Measurements from ENCODE around the gene BLOC1S3.

BLOC1S3 gene, protein sequence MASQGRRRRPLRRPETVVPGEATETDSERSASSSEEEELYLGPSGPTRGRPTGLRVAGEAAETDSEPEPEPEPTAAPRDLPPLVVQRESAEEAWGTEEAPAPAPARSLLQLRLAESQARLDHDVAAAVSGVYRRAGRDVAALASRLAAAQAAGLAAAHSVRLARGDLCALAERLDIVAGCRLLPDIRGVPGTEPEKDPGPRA
- 11.8 reads per million, percentile 35 among the genes with 10 or more reads in this experiment for total RNA-seq

GRCh38 chr19:45178262-45179071 is at the start of gene BLOC1S3:
TSS of gene BLOC1S3 (plus strand) at chr19:45178784. CDS start at chr19:45179297, 513 bp downstream.
- peak; percentile 100 for DNase-seq

- DNase-seq, result no peak
Observed at GRCh38 chr19:45128806-45129205, 49.8 kb upstream of the BLOC1S3 start.

GRCh38 chr19:45130236-45130635 is 48.3 kb upstream of the BLOC1S3 start:
- DNase-seq, result no peak

DNA sequence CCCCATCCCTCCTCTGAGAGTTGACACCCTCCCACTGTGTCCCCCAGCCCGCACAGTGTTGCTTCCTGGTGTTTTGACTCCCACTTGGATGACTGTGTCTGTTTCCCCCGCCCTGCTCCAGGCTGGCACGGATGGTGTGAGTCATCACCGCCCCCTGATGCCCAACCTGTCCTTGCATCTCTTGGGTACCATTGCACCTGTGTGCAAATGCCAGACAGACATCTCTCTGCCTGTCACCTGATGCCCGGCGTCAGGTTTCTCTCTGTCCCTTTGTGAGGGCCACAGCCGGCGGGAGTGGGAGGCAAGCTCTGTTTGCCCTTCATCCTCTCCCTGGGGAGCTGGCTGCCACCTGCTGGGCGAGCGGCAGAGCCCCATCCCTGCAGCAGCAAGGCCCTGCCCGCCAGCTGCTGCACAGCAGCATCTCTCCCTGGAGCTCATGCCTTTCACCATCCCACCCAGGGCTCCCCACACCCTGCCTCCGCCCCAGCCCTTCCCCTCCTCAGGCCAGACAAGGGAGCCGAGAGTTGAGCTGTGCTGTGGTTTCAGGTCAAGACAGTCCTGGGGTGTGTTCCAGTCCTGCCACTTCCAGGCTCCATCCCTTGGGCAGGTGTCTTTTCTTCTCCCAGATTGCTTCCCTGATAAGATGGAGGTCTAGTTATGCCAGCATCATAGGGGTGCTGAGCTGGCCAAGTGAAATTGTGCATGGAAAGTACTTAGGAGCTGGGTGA is 47.5 kb upstream of the BLOC1S3 start:
- no peak for DNase-seq

DNA sequence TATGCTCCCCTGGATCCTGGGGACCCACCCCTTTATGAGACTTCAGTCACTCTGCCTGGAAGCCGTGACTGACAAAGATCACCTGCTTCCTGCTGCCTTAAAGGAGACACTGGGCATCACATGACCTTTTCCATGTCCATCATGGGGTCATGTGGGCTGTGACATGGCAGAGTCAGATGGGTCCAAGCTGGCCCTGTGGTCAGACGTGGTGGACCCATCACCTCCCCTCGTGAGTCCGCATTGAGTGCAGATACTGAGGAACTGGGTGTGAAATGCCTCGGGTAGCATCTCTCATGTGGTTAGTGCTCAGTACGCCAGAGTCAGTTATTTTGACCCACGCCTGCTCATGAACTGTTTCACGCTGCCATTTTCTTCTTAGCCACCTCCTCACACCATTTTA is 44.9 kb upstream of the BLOC1S3 start:
- no peak for DNase-seq

DNA sequence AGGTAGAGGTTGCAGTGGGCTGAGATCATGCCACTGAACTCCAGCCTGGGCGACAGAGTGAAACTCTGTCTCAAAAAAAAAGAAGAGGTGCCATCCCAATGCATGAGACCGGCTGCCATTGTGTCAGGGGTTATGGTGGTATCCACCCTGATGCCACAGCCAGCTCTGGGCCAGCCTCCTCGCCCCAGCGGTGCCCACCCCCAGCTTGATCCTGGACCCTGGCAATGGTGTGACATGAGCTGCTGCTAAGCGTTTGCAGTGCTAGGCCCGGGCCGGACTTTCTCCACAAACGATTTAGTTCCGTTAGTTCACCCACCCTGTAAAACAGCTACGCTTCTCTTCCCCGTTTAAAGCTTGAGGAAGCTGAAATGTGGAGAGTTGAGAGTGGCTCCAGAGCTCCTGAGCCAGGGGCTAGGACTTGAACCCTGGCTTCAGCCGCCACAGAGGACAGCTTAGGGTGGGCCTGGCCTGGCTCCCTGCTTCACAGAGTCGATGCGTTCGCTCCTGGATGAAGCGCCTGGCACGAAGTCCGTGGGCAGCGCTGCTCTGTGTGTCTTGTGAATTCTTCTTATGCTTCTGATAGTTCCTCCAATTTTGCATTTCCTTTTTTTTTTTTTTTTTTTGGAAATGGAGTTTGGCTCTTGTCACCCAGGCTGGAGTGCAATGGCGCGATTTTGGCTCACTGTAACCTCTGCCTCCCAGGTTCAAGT is 43.3 kb upstream of the BLOC1S3 start:
- DNase-seq, result no peak

DNA sequence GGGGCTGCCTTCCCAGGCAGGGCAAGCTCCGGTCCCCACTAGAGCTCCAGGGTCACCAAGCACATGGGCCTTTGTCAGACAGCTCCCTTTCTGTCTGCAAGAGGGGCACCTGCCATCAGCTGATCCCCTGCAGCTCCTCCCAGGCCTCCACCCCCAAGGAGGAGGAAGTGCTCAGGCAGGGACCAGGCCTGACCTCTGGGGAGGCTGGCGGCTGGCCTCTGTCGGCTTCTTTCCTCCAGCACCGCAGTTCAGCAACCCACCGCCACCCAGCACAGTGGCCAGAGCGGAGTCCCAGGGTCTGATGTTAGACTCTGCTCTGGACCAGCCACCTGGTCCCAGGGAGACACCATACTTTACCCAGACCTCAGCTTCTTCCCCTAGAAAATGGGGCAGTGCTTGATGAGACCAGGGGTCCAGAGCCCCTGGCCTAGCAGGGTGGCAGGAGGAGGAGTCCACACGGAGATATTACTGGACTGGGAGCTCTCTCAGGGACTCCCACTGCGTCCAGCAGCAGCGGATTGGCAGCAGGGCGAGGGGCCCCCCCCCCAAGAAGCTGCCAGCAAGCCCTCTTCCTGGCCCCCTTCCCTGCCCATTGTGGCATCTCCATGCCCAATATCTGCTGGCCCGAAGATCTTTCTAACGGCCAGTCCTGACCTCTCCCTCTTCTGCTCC is 41.9 kb upstream of the BLOC1S3 start:
- DNase-seq, result no peak

GRCh38 chr19:45137179-45137761 is 41.3 kb upstream of the BLOC1S3 start:
- no peak for DNase-seq

DNA sequence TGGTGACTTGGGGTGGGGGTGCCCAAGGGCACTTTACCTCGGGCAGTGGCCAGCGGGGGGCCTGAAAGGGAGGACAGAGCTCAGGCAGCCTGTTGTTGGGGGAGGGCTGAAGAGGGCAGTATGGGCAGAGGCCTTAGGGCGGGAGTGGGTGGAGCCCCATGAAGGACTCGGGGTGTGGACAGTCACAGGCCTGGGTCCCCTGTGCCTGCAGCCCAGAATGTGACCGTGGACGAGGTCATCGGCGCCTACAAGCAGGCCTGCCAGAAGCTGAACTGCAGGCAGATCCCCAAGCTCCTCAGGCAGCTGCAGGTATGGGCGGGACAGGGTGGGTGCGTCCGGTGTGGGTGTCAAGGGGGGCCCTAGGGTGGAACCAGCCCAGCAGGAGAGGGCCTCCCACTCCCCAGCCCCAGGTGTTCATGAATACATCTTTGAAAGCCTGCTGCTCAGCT is 40.3 kb upstream of the BLOC1S3 start:
- no peak for DNase-seq

DNA sequence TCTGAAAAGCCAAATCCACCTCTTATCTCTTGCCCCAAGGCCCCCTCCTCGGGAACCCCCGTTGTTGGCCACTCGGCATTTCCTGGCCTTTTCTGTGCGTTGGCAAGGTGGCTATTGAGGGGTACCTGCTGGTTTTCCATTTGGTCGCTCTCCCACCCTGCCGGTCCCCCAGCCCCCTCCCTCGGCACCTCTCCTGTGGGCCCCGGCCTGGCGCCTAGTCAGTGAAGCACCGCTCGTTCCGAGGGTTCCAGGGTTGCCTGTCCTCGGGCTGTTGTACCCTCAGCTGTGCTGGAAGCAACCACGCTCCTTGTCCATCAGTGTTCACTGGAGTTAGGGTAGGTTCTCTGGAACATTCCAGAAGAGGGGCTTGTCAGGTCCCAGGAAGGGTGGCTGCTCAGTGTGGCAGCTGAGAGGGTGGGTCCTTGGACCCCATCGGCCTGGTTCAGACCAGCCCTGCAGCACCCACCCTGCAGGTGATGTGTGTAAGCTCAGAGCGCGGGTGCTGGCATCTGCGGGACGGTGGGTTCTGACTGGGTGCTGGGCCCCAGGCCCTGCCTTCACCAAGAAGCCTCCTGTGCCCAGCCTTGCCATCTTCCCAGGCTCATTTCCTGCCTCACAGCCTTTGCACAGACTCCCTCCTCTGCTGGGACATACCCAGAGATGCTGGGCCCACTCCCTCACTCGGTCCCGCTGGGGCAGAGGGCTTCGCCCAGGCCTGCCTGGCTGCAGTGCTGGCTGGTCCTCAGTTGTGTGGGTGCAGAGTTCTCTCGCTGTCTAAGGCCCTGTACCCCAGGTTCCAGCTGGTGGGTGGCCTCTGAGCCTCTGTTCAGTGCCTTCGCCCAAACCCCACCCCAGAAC is 39.1 kb upstream of the BLOC1S3 start:
- no peak for DNase-seq

DNA sequence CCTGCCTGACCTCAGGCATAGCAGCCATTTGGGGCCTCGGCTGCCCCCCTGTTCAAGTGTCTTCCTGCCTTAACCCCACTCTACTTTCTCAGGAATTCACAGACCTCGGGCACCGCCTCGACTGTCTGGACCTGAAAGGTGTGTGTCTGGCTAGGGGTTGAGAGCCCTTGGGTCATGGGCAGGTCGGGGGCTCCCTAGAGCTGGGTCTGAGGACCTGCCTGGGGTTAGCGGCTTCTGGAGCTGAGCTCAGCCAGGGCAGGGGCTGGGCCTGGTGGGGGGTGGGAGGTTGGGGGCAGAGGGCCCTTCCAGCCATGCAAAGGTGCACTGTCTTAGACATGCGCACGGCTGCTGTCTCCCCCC is 38.5 kb upstream of the BLOC1S3 start:
- no peak for DNase-seq

- DNase-seq, result no peak
Observed at GRCh38 chr19:45140533-45140932, 38.1 kb upstream of the BLOC1S3 start.

DNA sequence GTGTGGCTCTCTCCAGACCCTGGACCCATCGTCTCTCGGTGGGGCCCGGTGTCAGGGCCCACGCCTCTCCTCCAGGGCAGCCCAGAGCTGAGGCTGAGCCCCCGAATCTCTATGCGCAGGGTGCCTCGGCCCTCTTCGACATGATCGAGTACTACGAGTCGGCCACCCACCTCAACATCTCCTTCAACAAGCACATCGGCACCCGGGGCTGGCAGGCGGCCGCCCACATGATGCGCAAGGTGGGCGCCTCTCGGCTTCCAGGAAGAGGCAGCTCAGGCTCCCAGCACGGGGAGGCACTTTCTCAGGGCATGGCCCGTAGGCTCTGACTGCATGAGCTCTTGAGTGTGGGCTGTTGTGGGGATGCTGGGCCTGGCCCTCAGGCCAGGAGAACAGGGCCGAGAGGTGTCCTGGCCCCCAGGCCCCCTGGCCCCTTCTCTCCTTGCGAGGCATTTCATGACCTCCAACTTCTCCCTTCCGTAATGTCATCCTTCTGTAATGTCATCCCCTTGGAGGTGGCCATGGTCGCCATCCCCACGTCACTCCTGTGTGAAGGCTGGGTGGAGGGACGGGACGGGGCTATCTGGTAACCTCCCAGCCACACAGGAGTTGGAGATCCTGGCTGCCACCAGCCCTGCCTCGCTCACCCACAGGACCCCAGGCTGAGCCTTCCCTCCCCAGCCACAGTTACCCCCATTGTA is 37.2 kb upstream of the BLOC1S3 start:
- DNase-seq, result no peak

- no peak for DNase-seq
Observed at GRCh38 chr19:45142016-45142725, 36.4 kb upstream of the BLOC1S3 start.

GRCh38 chr19:45142726-45143110 is 35.9 kb upstream of the BLOC1S3 start:
- no peak for DNase-seq

DNA sequence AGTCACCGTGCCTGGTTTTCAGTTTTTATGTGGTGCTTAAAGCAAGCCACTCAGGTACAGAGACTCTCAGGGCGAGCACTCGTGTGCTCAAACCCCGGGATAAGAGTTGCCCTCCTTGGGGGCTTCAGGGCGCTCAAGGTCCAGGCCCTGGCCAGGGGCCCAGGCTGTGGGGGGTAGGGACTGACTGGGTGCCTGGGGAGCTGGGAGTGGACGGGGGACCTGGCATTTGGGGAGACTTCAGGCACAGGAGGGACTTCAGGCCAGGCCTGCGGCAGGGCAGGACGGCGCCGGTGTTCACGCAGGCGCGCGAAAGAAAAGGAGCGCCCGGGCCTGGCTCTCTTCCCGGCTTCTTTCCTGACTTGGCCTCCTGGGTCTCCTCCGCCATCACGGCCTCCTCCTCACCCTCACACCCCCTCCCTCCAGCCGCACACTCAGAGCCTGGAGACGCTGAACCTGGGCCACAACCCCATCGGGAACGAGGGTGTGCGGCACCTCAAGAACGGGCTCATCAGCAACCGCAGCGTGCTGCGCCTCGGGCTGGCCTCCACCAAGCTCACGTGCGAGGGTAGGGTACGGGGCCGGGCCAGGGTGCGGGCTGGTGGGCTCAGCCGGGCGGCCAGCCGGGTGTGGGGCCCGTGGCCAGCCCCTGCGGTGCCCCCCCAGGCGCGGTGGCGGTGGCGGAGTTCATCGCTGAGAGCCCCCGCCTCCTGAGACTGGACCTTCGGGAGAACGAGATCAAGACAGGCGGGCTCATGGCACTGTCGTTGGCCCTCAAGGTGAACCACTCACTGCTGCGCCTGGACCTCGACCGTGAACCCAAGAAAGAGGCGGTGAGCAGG is 33.9 kb upstream of the BLOC1S3 start:
- DNase-seq, result no peak

GRCh38 chr19:45145270-45146189 is 33.1 kb upstream of the BLOC1S3 start:
- DNase-seq, result no peak

- no peak for DNase-seq
Observed at GRCh38 chr19:45146251-45146650, 32.3 kb upstream of the BLOC1S3 start.

All from effector CD4-positive, alpha-beta T cell (primary cell).